Loucy (cell line): Measurements from ENCODE around the gene KRT38.
"Not testable (repeated sequence)": the region's sequence is repeated elsewhere in the genome, so short reads cannot be mapped to it uniquely, and the experiment has no call there.

Experiments used
- H2AFZ ChIP-seq: fragments of 200-600 bp; sonication (generic); 2 replicates; pipeline ENCODE4 v1.6.0; 2016; ENCODE audit warnings: antibody characterized with exemption, mild to moderate bottlenecking, low read length, moderate library complexity
- H3F3A ChIP-seq: fragments of 200-600 bp; 2 replicates; pipeline ENCODE4 v1.6.0; 2016; ENCODE audit warnings: antibody characterized with exemption, low read depth, mild to moderate bottlenecking
- H3K27me3 ChIP-seq: fragments of 200-600 bp; sonication (generic); 2 replicates; pipeline ENCODE4 v1.6.1; 2014; ENCODE audit warnings: low read length, mild to moderate bottlenecking; ENCODE audit not compliant: insufficient read depth, poor library complexity, severe bottlenecking
- H3K36me3 ChIP-seq: fragments of 200-600 bp; sonication (generic); 2 replicates; pipeline ENCODE4 v1.6.1; 2016; ENCODE audit warnings: low read length; ENCODE audit not compliant: insufficient read depth
- H3K4me1 ChIP-seq: fragments of 200-600 bp; sonication (generic); 2 replicates; pipeline ENCODE4 v1.5.1; 2014; ENCODE audit warnings: low read length, mild to moderate bottlenecking; ENCODE audit not compliant: insufficient read depth, poor library complexity, severe bottlenecking
- H3K4me2 ChIP-seq: fragments of 200-600 bp; sonication (generic); 2 replicates; pipeline ENCODE4 v1.6.0; 2014; ENCODE audit warnings: antibody characterized with exemption, low read length, low read depth, mild to moderate bottlenecking; ENCODE audit not compliant: poor library complexity, severe bottlenecking
- H3K4me3 ChIP-seq: fragments of 200-600 bp; sonication (generic); 2 replicates; pipeline ENCODE4 v1.5.1; 2014; ENCODE audit warnings: low read length, mild to moderate bottlenecking, mixed read lengths; ENCODE audit not compliant: poor library complexity, severe bottlenecking
- H3K79me2 ChIP-seq: fragments of 200-600 bp; sonication (generic); 2 replicates; pipeline ENCODE4 v1.6.1; 2014; ENCODE audit warnings: low read length; ENCODE audit not compliant: insufficient read depth
- H3K9ac ChIP-seq: fragments of 200-600 bp; sonication (generic); 2 replicates; pipeline ENCODE4 v1.6.0; 2014; ENCODE audit warnings: mild to moderate bottlenecking, low read depth, low read length, moderate library complexity; ENCODE audit not compliant: poor library complexity, severe bottlenecking
- H3K9me2 ChIP-seq: fragments of 200-600 bp; sonication (generic); replicated peaks from 2 replicates; pipeline ENCODE4 v1.6.1; 2016; ENCODE audit warnings: low read depth, low read length, mixed read lengths
- H3K9me3 ChIP-seq: fragments of 200-600 bp; sonication (generic); 2 replicates; pipeline ENCODE4 v1.6.1; 2014; ENCODE audit warnings: mild to moderate bottlenecking, antibody characterized with exemption, low read length, low read depth; ENCODE audit not compliant: insufficient read depth
- H4K20me1 ChIP-seq: fragments of 200-600 bp; sonication (generic); 2 replicates; pipeline ENCODE4 v1.6.0; 2014; ENCODE audit warnings: antibody characterized with exemption, low read length, mild to moderate bottlenecking; ENCODE audit not compliant: insufficient read depth, poor library complexity, severe bottlenecking
- CTCF ChIP-seq: fragments of 200-600 bp; sonication (generic); conservative IDR thresholded peaks from 2 replicates; pipeline ENCODE4 v1.5.1; 2014; ENCODE audit warnings: mild to moderate bottlenecking, antibody characterized with exemption, low read length
- EZH2phosphoT487 ChIP-seq: fragments of 200-600 bp; IDR thresholded peaks from 2 replicates; pipeline ENCODE4 v1.6.1; 2018; ENCODE audit warnings: antibody characterized with exemption, mild to moderate bottlenecking, moderate library complexity, borderline replicate concordance

The KRT38 gene

GRCh38 chr17:41434415-41434814 lies 6.4 kb downstream of the KRT38 start:
- Histone ChIP-seq H3K4me3 (no peak overlapping the region), H3K4me1 (no peaks in the 10 kb centered on the region), H3F3A (no peaks in the 10 kb centered on the region), H3K9me2 (no peaks in the 10 kb centered on the region), H4K20me1 (no peaks in the 10 kb centered on the region), H2AFZ (no peak overlapping the region), H3K9ac (no peak overlapping the region), H3K9me3 (no peaks in the 10 kb centered on the region), H3K36me3 (no peaks in the 10 kb centered on the region), H3K79me2 (no peaks in the 10 kb centered on the region), H3K4me2 (no peak overlapping the region), H3K27me3 (no peaks in the 10 kb centered on the region)
- TF ChIP-seq EZH2phosphoT487 = no peak
- no peak for TF ChIP-seq CTCF

- Histone ChIP-seq H3K9me3 (no peaks in the 10 kb centered on the region), H3K4me3 (no peak overlapping the region), H3K27me3 (no peaks in the 10 kb centered on the region), H3K9ac (no peak overlapping the region), H3K9me2 (no peaks in the 10 kb centered on the region), H3K4me1 (no peaks in the 10 kb centered on the region), H2AFZ (no peak overlapping the region), H3F3A (no peaks in the 10 kb centered on the region), H3K4me2 (no peak overlapping the region), H3K79me2 (no peaks in the 10 kb centered on the region), H3K36me3 (no peaks in the 10 kb centered on the region), H4K20me1 (no peaks in the 10 kb centered on the region)
- TF ChIP-seq CTCF (no peak), EZH2phosphoT487 (no peak)
Observed at GRCh38 chr17:41434005-41434404, 6.8 kb downstream of the KRT38 start.

- H3K9ac ChIP-seq = no peak overlapping the region
- no peak overlapping the region for H2AFZ ChIP-seq
- H3K4me1 ChIP-seq = no peaks in the 10 kb centered on the region
- no peak for TF ChIP-seq CTCF
- no peaks in the 10 kb centered on the region for H3K27me3 ChIP-seq
- no peaks in the 10 kb centered on the region for H3K79me2 ChIP-seq
- no peak overlapping the region for H3K4me2 ChIP-seq
- no peaks in the 10 kb centered on the region for H3F3A ChIP-seq
- H3K4me3 ChIP-seq = no peak overlapping the region
- no peaks in the 10 kb centered on the region for H3K9me2 ChIP-seq
- no peaks in the 10 kb centered on the region for H3K36me3 ChIP-seq
- no peaks in the 10 kb centered on the region for H4K20me1 ChIP-seq
- H3K9me3 ChIP-seq = no peaks in the 10 kb centered on the region
Observed at GRCh38 chr17:41433586-41433985, 7.2 kb downstream of the KRT38 start.

- H3K27me3 ChIP-seq, H3K36me3 ChIP-seq, H3K79me2 ChIP-seq, H3K9me2 ChIP-seq, H2AFZ ChIP-seq, H3K4me3 ChIP-seq, H3F3A ChIP-seq, H3K9me3 ChIP-seq, H4K20me1 ChIP-seq, H3K4me1 ChIP-seq, H3K9ac ChIP-seq, H3K4me2 ChIP-seq: not testable (repeated sequence)
Observed at GRCh38 chr17:41430376-41430775, 10.4 kb downstream of the KRT38 start.
